K562 (cell line): ENCODE results near the gene HOXB5. TPM values are rescaled to one million over a fixed set of nuclear protein-coding genes. Genes with fewer than 3 reads are reported as not detected.

Experiments used
- ATAC-seq: fragments of 200-7000 bp; cut with Tn5 transposase; 3 replicates; pipeline ENCODE4 v1.9.1; 2020; ENCODE audit warnings: moderate library complexity
- BruUV-seq: library from RNA; stranded (reverse); fragments of 400-500 nt; replicated peaks from 2 replicates; lab custom pipeline; 2021; lab: Mats Ljungman, UMichigan
- CTCF ChIA-PET: fragments of 300-600 bp; formaldehyde crosslinking; extraction: SDS; loops from one replicate; lab custom pipeline; 2021; ENCODE audit warnings: low intra/inter-chr PET ratio; lab: Yijun Ruan, JAX
- POLR2A ChIA-PET: fragments of 300-600, 350-650 bp; sonication (Branson Sonifier 250); formaldehyde crosslinking; extraction: SDS; loops from one replicate; lab custom pipeline; 2021; ENCODE audit warnings: antibody characterized with exemption, inconsistent platforms; lab: Yijun Ruan, JAX
- DNase-seq, 4 experiments: peaks; one replicate each; pipeline versions ENCODE4 v3.0.0 to v3.0.0-alpha.2; 2011 to 2018; ENCODE audit warnings: low spot score in 3 of 4, mixed read lengths in 3 of 4; ENCODE audit errors: extremely low read depth in 1 of 4
- FAIRE-seq: peaks from 2 replicates; lab custom pipeline; 2011; peaks lifted over from hg19 to GRCh38; lab: Jason Lieb, UNC
- H2AFZ ChIP-seq: 2 replicates; pipeline ENCODE4 v1.6.0; 2011; ENCODE audit warnings: low read depth, low read length, control low read depth, inconsistent platforms
- H3K27ac ChIP-seq: fragments of 200-600 bp; 3 replicates; pipeline ENCODE4 v1.8.0; 2011; ENCODE audit warnings: low read depth, mild to moderate bottlenecking, control low read depth, inconsistent platforms, low read length, moderate library complexity, mixed read lengths; ENCODE audit errors: extremely low read depth
- H3K27me3 ChIP-seq, 2 experiments: fragments of 300-600 bp in 1 of 2; 2 replicates in 1 of 2; 3 replicates in 1 of 2; pipeline versions ENCODE4 v1.6.0 to v1.8.0; 2011; ENCODE audit warnings: inconsistent platforms in 2 of 2, low read length in 2 of 2, mild to moderate bottlenecking in 1 of 2, mixed read lengths in 1 of 2, moderate library complexity in 1 of 2; ENCODE audit not compliant: control insufficient read depth in 2 of 2, insufficient read depth in 2 of 2
- H3K36me3 ChIP-seq: fragments of 300-600 bp; 3 replicates; pipeline ENCODE4 v1.8.0; 2011; ENCODE audit warnings: mild to moderate bottlenecking, low read length, inconsistent platforms; ENCODE audit not compliant: control insufficient read depth, insufficient read depth
- H3K4me1 ChIP-seq, 2 experiments: fragments of 200-600 bp in 1 of 2; replicated peaks in 1 of 2; 2 replicates in 1 of 2; 3 replicates in 1 of 2; pipeline versions ENCODE4 v1.5.1 to v1.8.0; 2011; ENCODE audit warnings: inconsistent platforms in 2 of 2, low read length in 2 of 2, mild to moderate bottlenecking in 1 of 2, mixed read lengths in 1 of 2, moderate library complexity in 1 of 2; ENCODE audit not compliant: control insufficient read depth in 2 of 2, insufficient read depth in 2 of 2
- H3K4me2 ChIP-seq: 2 replicates; pipeline ENCODE4 v1.6.1; 2011; ENCODE audit warnings: low read length, control low read depth, inconsistent platforms, mixed read lengths; ENCODE audit not compliant: insufficient read depth
- H3K4me3 ChIP-seq: fragments of 200-600 bp; sonication (generic), shearing (Covaris generic); 2 replicates; pipeline ENCODE4 v1.5.1; 2016; ENCODE audit warnings: control low read depth, inconsistent platforms
- H3K79me2 ChIP-seq: fragments of 200-600 bp; 3 replicates; pipeline ENCODE4 v1.8.0; 2011; ENCODE audit warnings: low read length, inconsistent platforms; ENCODE audit not compliant: control insufficient read depth, insufficient read depth
- H3K9ac ChIP-seq, 2 experiments: 2 replicates each; pipeline versions ENCODE4 v1.6.0 to v1.6.1; 2011; ENCODE audit warnings: low read depth in 2 of 2, low read length in 2 of 2, control low read depth in 1 of 2, inconsistent platforms in 1 of 2, mild to moderate bottlenecking in 1 of 2, mixed read lengths in 1 of 2; ENCODE audit not compliant: insufficient read depth in 1 of 2
- H3K9me1 ChIP-seq: one replicate; pipeline ENCODE4 v1.6.0; 2011; ENCODE audit warnings: inconsistent platforms, mild to moderate bottlenecking, low read length, moderate library complexity; ENCODE audit not compliant: control insufficient read depth, insufficient read depth
- H3K9me3 ChIP-seq: replicated peaks from 2 replicates; pipeline ENCODE4 v1.5.1; 2011; ENCODE audit warnings: low read depth, low read length, inconsistent platforms; ENCODE audit not compliant: control insufficient read depth, insufficient read depth
- H4K20me1 ChIP-seq: replicated peaks from 2 replicates; pipeline ENCODE4 v1.6.1; 2011; ENCODE audit warnings: low read length, inconsistent platforms, mixed read lengths; ENCODE audit not compliant: control insufficient read depth, insufficient read depth
- BCLAF1 ChIP-seq, 2 experiments: fragments of 450-650 bp in 1 of 2; IDR thresholded peaks; 2 replicates each; pipeline ENCODE4 v1.6.1; 2011 to 2017; ENCODE audit warnings: low read depth in 2 of 2, antibody characterized with exemption in 1 of 2, borderline replicate concordance in 1 of 2, low read length in 1 of 2, mild to moderate bottlenecking in 1 of 2, mixed read lengths in 1 of 2; ENCODE audit not compliant: control insufficient read depth in 1 of 2
- POLR2B ChIP-seq: fragments of 450-650 bp; IDR thresholded peaks from 2 replicates; pipeline ENCODE4 v1.6.1; 2018; ENCODE audit warnings: low read depth; ENCODE audit not compliant: partially characterized antibody
- POLR2G ChIP-seq: fragments of 200-400 bp; formaldehyde crosslinking; IDR thresholded peaks from 2 replicates; pipeline ENCODE4 v1.6.1; 2017; ENCODE audit warnings: low read depth, mild to moderate bottlenecking, antibody characterized with exemption, low read length, moderate library complexity
- SOX6 ChIP-seq: fragments of 450-650 bp; IDR thresholded peaks from 2 replicates; pipeline ENCODE4 v1.6.1; 2014; ENCODE audit warnings: mild to moderate bottlenecking
- TGIF2 ChIP-seq: sonication (generic); formaldehyde crosslinking; IDR thresholded peaks from 2 replicates; pipeline ENCODE4 v1.8.1; 2022; ENCODE audit warnings: mild to moderate bottlenecking, missing genetic modification reagents, moderate library complexity
- WGBS: fragments of 100-300 bp; shearing (Covaris generic); methylation state at CpG from one replicate; pipeline ENCODE4 v1.1.6; 2016; ENCODE audit warnings: low coverage, mixed read lengths; ENCODE audit not compliant: insufficient coverage; ENCODE audit errors: missing lambda C conversion rate; 5-methylcytosine and 5-hydroxymethylcytosine counted together
- in situ Hi-C: fragments of 300-500 bp; cut with MboI; formaldehyde crosslinking; loops from 4 replicates; pipeline ENCODE4 v1.15.0; 2018; ENCODE audit warnings: inconsistent platforms, mixed read lengths
- intact Hi-C: fragments of 100-400 bp; cut with micrococcal nuclease; formaldehyde crosslinking; loops from 2 replicates; pipeline ENCODE4 v1.14.2; 2022
- polyA plus RNA-seq, 8 experiments: library from polyadenylated mRNA; depleted of rRNA in 4 of 8; stranded (reverse) in 5 of 8; unstranded in 3 of 8; fragments of >200 nt; fragmentation: Nextera tagmentation in 2 of 8; fragmentation: Illumina TruSeq in 1 of 8; extraction: Ambion mirVana in 2 of 8; extraction: Trizol in 1 of 8; gene quantifications; 2 replicates each; pipeline versions ENCODE4 v1.2.1 to v1.2.3, GENCODE V29; 2011 to 2014; ENCODE audit warnings: inconsistent platforms in 1 of 8, missing spikeins in 1 of 8
- total RNA-seq, 7 experiments: library from RNA; depleted of rRNA in 6 of 7; stranded (reverse); fragments of >200 nt in 6 of 7; fragmentation: Illumina TruSeq in 2 of 7; extraction: Trizol in 2 of 7; gene quantifications; 2 replicates each; pipeline versions ENCODE4 v1.2.1 to v1.2.3, GENCODE V29; 2011 to 2021; ENCODE audit warnings: low replicate concordance in 1 of 7

Gene HOXB5
- total and polyA plus RNA-seq, 9 of the 15 experiments (the other 6 are each of a cell fraction or from before 2014, with no cell fraction given) = 0.24 to 2.7 (median 0.65) TPM

DNA sequence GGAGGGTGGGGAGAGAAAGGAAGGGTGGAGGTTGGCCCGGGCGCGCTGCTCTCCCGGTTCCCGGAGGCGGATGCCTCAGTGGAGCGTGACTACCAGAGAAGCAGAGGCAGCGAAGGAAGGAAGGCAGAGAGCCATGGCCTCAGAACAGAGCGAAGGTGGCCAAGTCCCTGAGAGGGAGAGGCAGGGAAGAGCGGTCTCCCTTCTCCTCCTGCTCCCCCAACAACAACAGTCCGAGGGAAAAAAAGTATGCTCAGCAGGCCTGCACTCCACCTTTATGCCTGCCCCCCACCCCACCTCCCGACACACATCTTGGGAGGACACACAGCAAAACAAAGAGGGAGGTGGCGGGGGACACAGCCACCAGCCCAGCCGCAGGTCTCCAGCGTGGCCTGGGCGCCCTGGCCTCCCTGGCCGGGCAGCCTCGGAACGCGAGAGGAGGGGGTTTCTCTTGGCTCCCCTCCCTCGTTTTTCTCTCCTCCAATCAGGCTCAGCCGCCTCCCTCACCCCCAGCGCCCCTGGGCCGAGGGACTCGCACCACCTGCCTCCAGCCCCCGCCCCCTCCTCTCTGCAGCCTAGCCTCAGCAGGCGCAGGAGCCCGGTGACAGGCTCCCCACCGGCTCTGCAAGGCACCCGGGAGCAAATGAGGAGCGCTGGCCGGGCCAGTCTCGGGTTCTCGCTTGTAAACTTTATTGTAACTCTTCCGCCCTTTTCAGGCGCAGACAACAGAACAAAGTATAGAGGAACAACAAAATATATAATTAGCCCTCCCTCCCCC is 18.3 kb upstream of the HOXB5 start:
- DNase-seq (no peak), ATAC-seq (no peak), FAIRE-seq (no peak)
- TF ChIP-seq POLR2G (0 out of 2 replicates have a peak, but pooled peaks have one; percentile 50), POLR2B (no peak)
- Histone ChIP-seq H2AFZ (peak overlapping the region; percentile 41; the same call in 1 of the 2 replicates), H3K9me3 (no peaks in the 10 kb centered on the region), H3K9ac (peak overlapping the region; percentile 80 to 94; a peak in 3 of 4 replicates), H3K27me3 (no peaks in the 10 kb centered on the region), H3K4me1 (peaks cover 20 to 48% of the 10 kb centered on the region in 2 experiments), H3K4me2 (peak overlapping the region; percentile 71; the same call in 1 of the 2 replicates), H3K36me3 (peaks cover 9% of the 10 kb centered on the region; the same call in 1 of the 3 replicates), H4K20me1 (no peaks in the 10 kb centered on the region), H3K9me1 (no peaks in the 10 kb centered on the region), H3K27ac (peak overlapping the region; percentile 31; the same call in 2 of the 3 replicates), H3K4me3 (no peak overlapping the region; the same call in 1 of the 2 replicates), H3K79me2 (peaks cover 29% of the 10 kb centered on the region)
- BruUV-seq = no TSS peak
- ChIA-PET CTCF (interaction anchor here (0.5 kb wide), 1 partner anchor 587 kb away, joined by 3 read pairs; no protein-coding TSS in a partner anchor), POLR2A (interaction anchor here (0.6 kb wide), 1 partner anchor 9 kb away, joined by 3 read pairs; no protein-coding TSS in a partner anchor)
- intact Hi-C loops = no loop called here
- WGBS = 89% methylated on average over 5 of the region's 36 CpGs
- in situ Hi-C loops = no loop called here

- ChIA-PET POLR2A (no interaction called here), CTCF (interaction anchor here (0.5 kb wide), 1 partner anchor 586 kb away, joined by 3 read pairs; no protein-coding TSS in a partner anchor)
- WGBS = 40% methylated on average over 17 of the region's 22 CpGs
- peak; percentile 20 for ATAC-seq
- no TSS peak for BruUV-seq
- in situ Hi-C loops (no loop called here), intact Hi-C loops (no loop called here)
- DNase-seq = no peak
- no peaks in the 10 kb centered on the region for H3K9me1 ChIP-seq
- peak overlapping the region; percentile 71 for H3K4me2 ChIP-seq
- no peak for FAIRE-seq
- peaks cover 20 to 50% of the 10 kb centered on the region in 2 experiments for H3K4me1 ChIP-seq
- peaks cover 14% of the 10 kb centered on the region; the same call in 1 of the 3 replicates for H3K36me3 ChIP-seq
- no peaks in the 10 kb centered on the region for H4K20me1 ChIP-seq
- H3K27ac ChIP-seq = peak overlapping the region; percentile 86
- H2AFZ ChIP-seq = peak overlapping the region; percentile 92
- peak overlapping the region; percentile 80 to 94 for H3K9ac ChIP-seq
- no peaks in the 10 kb centered on the region for H3K9me3 ChIP-seq
- H3K4me3 ChIP-seq = peak overlapping the region; percentile 56
- H3K79me2 ChIP-seq = peaks cover 26% of the 10 kb centered on the region
- H3K27me3 ChIP-seq = no peaks in the 10 kb centered on the region
- TF ChIP-seq TGIF2 (CRISPR knock-in tag) (no peak), BCLAF1 (IDR thresholded peaks at IDR 0.05; ENCODE audit: borderline replicate concordance in 1 of 2, control insufficient read depth in 1 of 2, low read depth in 2 of 2, low read length in 1 of 2) (no peak), SOX6 (no peak)
Measured at GRCh38 chr17:48611213-48611612, 17.6 kb upstream of the HOXB5 start.
